IPS DF 6.9 (cell line): Measurements from ENCODE around the gene KDM7A.

Experiments
- DNase-seq: peaks from one replicate; pipeline ENCODE4 v3.0.0-alpha.2; 2013; ENCODE audit warnings: low read depth, low spot score
- H3K27ac ChIP-seq: one replicate; pipeline ENCODE4 v1.5.1; 2013; ENCODE audit warnings: low read length, control low read depth
- H3K27me3 ChIP-seq: 2 replicates; pipeline ENCODE4 v1.6.1; 2013; ENCODE audit warnings: mild to moderate bottlenecking, low read length; ENCODE audit not compliant: control insufficient read depth, insufficient read depth
- H3K36me3 ChIP-seq: 2 replicates; pipeline ENCODE4 v1.6.1; 2013; ENCODE audit warnings: low read length; ENCODE audit not compliant: control insufficient read depth, insufficient read depth
- H3K4me1 ChIP-seq: 2 replicates; pipeline ENCODE4 v1.6.1; 2013; ENCODE audit warnings: low read length; ENCODE audit not compliant: control insufficient read depth, insufficient read depth
- H3K4me3 ChIP-seq: 2 replicates; pipeline ENCODE4 v1.5.1; 2013; ENCODE audit warnings: mild to moderate bottlenecking, low read length
- H3K9me3 ChIP-seq: 2 replicates; pipeline ENCODE4 v1.6.1; 2013; ENCODE audit warnings: low read length, inconsistent platforms; ENCODE audit not compliant: control insufficient read depth, insufficient read depth
- WGBS: extraction: QIAGEN DNeasy Blood & Tissue Kit; methylation state at CpG from one replicate; pipeline ENCODE4 v1.1.7; 2013; ENCODE audit warnings: mixed read lengths, missing lambda C conversion rate; ENCODE audit not compliant: insufficient read length, insufficient coverage; 5-methylcytosine and 5-hydroxymethylcytosine counted together

The KDM7A gene, protein sequence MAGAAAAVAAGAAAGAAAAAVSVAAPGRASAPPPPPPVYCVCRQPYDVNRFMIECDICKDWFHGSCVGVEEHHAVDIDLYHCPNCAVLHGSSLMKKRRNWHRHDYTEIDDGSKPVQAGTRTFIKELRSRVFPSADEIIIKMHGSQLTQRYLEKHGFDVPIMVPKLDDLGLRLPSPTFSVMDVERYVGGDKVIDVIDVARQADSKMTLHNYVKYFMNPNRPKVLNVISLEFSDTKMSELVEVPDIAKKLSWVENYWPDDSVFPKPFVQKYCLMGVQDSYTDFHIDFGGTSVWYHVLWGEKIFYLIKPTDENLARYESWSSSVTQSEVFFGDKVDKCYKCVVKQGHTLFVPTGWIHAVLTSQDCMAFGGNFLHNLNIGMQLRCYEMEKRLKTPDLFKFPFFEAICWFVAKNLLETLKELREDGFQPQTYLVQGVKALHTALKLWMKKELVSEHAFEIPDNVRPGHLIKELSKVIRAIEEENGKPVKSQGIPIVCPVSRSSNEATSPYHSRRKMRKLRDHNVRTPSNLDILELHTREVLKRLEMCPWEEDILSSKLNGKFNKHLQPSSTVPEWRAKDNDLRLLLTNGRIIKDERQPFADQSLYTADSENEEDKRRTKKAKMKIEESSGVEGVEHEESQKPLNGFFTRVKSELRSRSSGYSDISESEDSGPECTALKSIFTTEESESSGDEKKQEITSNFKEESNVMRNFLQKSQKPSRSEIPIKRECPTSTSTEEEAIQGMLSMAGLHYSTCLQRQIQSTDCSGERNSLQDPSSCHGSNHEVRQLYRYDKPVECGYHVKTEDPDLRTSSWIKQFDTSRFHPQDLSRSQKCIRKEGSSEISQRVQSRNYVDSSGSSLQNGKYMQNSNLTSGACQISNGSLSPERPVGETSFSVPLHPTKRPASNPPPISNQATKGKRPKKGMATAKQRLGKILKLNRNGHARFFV

DNA sequence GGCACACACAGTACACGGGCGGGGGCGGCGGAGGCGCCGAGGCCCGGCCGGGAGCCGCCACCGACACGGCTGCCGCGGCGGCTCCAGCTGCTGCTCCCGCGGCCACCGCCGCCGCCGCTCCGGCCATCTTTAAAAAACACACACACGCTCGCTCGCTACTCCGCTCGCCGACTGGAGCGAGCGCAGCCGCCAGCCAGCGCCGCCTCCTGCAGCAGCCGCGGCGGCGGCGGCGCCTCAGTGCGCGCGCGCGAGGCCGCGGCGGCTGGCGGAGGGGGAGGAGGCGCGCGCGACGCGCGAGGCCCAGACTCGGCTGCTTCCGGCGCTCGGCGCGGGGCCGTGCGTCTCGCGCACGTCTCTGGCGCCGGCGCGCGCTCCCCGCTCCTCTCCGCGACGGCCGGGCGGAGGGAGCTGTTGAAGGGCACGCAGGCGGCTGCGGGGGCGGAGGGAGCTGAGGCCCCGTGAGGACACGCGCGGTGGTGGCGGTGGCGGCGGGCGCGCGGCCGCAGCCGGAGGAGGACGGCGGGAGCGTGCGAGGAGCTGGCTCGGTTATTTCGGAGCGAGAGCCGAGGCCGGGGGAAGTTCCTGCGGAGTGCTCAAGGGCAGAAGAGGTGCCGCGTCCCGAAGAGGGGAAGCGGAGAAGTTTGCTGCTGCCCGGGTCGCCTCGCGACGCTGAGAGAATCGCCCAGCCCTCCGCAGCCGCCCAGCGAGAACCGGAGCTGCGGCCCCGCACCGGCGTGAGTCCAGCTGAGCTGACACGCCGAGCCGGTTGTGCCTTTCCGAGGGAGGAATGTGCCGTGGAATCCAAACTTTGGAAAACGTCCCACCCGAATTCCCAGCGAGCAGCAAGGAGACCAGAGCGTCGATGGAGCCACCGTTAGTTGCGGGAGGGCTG lies at the start of gene KDM7A:
Gene KDM7A, minus strand, starts transcription at position 173 of the 892 bp plus-strand sequence. Its CDS starts 46 bp downstream, at position 127.
- Histone ChIP-seq H3K4me1 (no peaks in the 10 kb centered on the region), H3K36me3 (no peaks in the 10 kb centered on the region), H3K27me3 (peaks cover 2% of the 10 kb centered on the region; the same call in 1 of the 2 replicates), H3K4me3 (peak within 1 kb of the TSS; percentile 78), H3K27ac (no peak within 1 kb of the TSS), H3K9me3 (no peaks in the 10 kb centered on the region)
- WGBS, result no CpG with 5 or more reads among the region's 132 CpGs
- no peak for DNase-seq

DNA sequence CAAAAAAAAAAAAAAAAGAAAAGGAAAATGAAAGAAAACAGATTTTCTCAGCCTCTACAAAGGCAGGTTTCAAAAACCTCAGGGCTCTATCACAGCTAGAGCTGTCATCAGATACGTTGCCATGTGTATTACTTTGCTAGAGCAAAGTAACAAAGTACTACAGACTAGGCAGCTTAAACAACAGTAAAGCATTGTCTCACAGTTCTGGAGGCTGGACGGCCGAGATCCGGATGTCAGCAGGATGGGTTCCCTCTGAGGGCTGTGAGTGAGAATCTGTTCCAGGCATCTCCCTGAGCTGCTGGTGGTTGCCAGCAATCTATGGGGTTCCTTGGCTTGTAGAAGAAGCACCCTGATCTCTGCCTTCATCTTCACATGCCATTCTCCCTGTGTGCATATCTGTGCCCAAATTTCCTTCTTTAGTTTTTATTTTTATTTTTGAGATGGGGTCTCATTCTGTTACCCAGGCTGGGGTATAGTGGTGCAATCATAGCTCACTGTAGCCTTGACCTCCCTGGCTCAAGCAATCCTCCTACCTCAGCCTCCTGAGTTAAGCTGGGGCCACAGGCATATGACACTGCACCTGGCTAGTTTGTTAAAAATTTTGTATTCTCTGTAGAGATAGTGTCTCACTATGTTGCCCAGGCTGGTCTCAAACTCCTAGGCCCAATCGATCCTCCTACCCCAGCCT lies 48.9 kb upstream of the KDM7A start:
- no peaks in the 10 kb centered on the region for H3K9me3 ChIP-seq

DNA sequence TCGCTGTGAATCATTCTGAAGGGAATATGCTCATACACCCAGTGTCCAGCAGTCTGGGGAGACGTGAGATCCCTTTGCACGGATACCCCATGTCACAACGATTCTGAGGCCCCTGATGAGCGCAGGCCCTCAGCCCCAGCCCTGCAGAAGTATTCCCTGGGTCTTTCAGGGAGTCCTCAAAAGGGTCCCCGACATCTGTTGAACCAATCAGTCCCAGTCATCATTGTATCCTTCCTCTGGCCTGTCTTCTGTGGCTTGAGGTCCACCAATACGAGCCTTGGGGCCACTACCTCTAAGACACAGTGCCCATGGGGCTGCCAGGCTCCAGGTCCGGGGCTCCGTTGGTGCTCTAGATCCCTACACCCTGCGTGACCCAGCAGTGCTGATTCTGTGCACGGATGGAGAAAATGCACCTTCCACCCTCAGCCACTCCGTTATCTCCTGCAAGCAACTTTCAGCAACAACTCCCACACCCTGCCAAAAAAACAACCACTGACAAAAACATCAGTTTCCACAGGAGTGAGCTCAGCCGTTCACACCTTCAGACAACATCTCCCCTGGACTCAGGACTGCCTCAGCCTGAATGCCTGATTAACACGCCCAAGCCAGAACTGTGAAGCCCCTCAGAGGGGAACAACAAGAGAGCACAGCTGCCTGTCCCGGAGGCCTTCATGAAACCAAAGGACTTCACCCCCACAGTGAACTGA lies 46.9 kb upstream of the KDM7A start:
- WGBS, result no CpG with 5 or more reads among the region's 15 CpGs
- Histone ChIP-seq H3K4me1 (no peaks in the 10 kb centered on the region), H3K27me3 (no peaks in the 10 kb centered on the region), H3K36me3 (no peaks in the 10 kb centered on the region), H3K27ac (no peak overlapping the region), H3K9me3 (no peaks in the 10 kb centered on the region), H3K4me3 (no peak overlapping the region)
- no peak for DNase-seq

More for the DNA sequence above, 48.9 kb upstream of the KDM7A start:
- WGBS, result no CpG with 5 or more reads among the region's 5 CpGs
- H3K36me3 ChIP-seq, result no peaks in the 10 kb centered on the region
- DNase-seq, result no peak
- H3K27me3 ChIP-seq, result no peaks in the 10 kb centered on the region
- H3K4me1 ChIP-seq, result no peaks in the 10 kb centered on the region
- no peak overlapping the region for H3K27ac ChIP-seq
- H3K4me3 ChIP-seq, result no peak overlapping the region

DNA sequence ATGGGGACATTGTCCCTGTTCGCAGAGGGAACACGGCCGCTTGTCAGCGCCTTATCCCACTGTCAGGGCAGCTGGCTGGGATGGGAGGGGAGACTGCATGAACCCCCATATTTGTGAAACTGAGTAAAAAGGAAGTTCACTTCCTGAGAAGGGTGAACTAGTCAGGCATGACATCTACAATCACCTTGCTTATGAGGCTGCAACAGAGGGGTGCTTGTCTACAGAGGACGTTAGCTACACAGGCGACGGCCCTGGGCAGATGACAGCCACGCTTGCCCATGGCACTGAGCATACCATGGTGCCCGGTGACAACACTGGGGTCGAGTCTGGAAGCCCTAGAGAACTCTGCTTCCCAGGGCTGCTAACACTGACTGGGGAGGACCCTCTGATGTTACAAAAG lies 46.0 kb upstream of the KDM7A start:
- H3K4me3 ChIP-seq, result no peak overlapping the region
- H3K27ac ChIP-seq, result no peak overlapping the region
- no peaks in the 10 kb centered on the region for H3K27me3 ChIP-seq
- H3K9me3 ChIP-seq, result no peaks in the 10 kb centered on the region
- H3K36me3 ChIP-seq, result no peaks in the 10 kb centered on the region
- no peaks in the 10 kb centered on the region for H3K4me1 ChIP-seq
- DNase-seq, result no peak
- no CpG with 5 or more reads among the region's 10 CpGs for WGBS

DNA sequence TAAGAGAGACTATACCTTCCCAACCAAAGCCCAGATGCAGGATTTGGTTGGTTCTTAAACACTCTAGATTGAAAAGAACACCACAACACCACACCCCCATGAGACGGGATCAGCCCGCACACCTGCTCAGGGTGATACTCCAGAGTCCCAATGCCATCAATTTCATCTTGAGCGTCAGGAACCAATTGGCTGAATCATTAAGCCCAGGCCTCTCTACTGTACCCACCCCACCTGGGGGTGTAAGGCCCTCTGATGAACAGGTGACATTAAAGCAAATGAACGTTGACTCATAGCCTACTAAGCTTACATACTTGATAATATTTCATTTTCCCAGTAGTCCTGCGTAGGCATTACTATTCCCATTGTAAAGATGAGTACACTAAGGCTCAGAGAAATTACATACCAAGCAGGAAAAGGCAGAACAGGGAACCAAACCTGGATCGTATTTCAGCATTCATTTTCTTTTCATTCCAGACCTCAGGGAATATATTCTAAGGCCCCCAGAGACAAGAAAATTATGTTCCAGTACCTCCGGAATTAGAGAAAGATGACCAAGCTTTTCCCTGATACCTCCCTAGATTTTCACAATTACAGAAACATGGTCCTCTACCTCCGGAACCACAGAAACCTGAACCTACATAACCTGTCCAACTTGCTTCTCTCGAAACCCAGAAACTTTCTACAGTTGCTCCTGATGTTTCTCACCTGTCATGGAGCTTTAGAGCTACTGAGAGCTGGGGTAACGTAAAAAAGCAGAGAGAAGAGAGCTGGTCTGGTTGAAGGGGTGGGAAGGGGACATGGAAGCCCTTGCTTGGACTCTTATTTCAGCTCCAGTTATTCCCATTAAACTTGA lies 43.1 kb upstream of the KDM7A start:
- no peak overlapping the region for H3K27ac ChIP-seq

DNA sequence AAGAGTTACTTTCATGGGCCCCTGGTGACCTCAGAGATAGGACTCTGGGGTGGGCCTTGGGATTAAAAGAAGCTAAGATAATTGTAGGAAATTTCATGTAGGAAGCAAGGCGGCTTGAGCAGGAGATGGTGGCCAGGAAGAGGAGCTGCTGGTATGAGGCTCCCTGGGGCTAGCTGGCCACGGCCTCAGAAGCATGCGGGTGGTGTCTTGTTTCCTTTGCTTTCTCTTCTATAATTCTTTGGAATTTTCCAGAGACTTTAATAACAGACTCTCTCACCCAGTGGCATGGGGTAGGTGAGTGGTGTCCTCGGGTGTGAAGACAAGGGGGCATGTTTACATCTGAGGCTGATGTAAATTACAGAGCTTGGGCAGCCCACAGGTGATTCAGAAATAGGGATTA lies 41.9 kb upstream of the KDM7A start:
- WGBS, result no CpG with 5 or more reads among the region's 4 CpGs
- Histone ChIP-seq H3K27me3 (no peaks in the 10 kb centered on the region), H3K4me3 (no peak overlapping the region), H3K4me1 (no peaks in the 10 kb centered on the region), H3K27ac (no peak overlapping the region), H3K9me3 (no peaks in the 10 kb centered on the region), H3K36me3 (no peaks in the 10 kb centered on the region)
- DNase-seq, result no peak

More for the DNA sequence above, 43.1 kb upstream of the KDM7A start:
- no peak for DNase-seq
- H3K27me3 ChIP-seq, result no peaks in the 10 kb centered on the region
- WGBS, result no CpG with 5 or more reads among the region's 10 CpGs
- H3K9me3 ChIP-seq, result no peaks in the 10 kb centered on the region
- H3K36me3 ChIP-seq, result no peaks in the 10 kb centered on the region
- H3K4me3 ChIP-seq, result no peak overlapping the region
- H3K4me1 ChIP-seq, result no peaks in the 10 kb centered on the region

DNA sequence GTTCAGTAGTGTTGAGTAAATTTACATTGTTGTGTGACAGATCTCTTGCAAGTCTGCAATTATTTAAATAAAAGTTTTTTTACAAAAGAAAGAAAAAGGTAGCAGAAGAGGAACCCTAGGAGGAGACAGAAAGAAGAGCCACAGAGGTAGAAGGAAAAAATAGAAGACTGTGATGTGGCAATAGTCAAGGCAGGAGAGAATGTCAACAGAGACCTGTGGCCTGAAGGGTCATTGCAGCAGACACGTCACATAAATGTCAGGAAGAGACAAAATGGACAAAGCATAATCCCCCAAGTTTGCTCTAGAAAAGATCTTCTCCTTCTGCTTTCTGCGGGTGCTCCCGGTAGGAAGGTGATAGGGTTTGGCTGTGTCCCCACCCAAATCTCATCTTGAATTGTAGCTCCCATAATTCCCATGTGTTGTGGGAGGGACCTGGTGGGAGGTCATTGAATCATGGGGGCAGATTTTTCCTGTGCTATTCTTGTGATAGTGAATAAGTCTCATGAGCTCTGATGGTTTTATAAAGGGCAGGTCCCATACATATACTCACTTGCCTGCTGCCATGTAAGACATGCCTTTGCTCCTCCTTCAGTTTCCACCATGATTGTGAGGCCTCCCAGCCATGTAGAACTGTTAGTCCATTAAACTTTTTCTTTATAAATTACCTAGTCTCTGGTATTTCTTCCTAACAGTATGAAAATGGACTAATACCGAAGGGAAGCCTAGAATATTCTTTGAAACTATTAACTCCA lies 41.1 kb upstream of the KDM7A start:
- H3K9me3 ChIP-seq, result no peaks in the 10 kb centered on the region
- no peak overlapping the region for H3K4me3 ChIP-seq
- no peaks in the 10 kb centered on the region for H3K36me3 ChIP-seq
- DNase-seq, result no peak
- no peak overlapping the region for H3K27ac ChIP-seq
- no peaks in the 10 kb centered on the region for H3K4me1 ChIP-seq
- H3K27me3 ChIP-seq, result no peaks in the 10 kb centered on the region
- WGBS, result no CpG with 5 or more reads among the region's 4 CpGs

DNA sequence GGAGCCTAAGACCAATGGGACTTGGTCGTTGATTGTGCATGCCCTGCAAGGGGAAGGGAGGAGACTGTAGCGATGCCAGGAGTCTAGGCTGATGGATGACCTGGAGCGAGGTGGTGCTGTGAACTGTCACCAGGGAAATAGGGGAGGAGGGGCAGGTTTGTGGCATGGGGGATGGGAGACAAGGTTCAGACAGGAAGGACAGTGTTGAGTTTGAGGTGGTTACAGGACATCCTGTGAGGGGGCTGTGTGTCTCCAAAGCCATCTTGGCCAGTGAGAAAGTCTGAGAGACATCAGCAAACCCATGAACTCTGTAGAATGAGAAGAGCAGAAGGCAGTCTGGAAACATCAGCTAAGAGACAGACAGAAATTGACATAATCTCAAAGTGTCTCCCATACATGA lies 38.5 kb upstream of the KDM7A start:
- Histone ChIP-seq H3K36me3 (no peaks in the 10 kb centered on the region), H3K4me3 (no peak overlapping the region), H3K9me3 (no peaks in the 10 kb centered on the region), H3K27me3 (no peaks in the 10 kb centered on the region), H3K4me1 (no peaks in the 10 kb centered on the region), H3K27ac (no peak overlapping the region)
- DNase-seq, result no peak
- no CpG with 5 or more reads among the region's 3 CpGs for whole genome bisulfite sequencing
